Measurements from ENCODE around the gene JAKMIP3.

The JAKMIP3 gene

GRCh38 chr10:132096863-132097478 lies 31.2 kb downstream of the JAKMIP3 start:
- TF ChIP-seq ZNF565 (CRISPR knock-in tag; conservative IDR thresholded peaks at IDR 0.05; ENCODE audit: low read depth) = no peak
- TF ChIP-seq ZNF8 (CRISPR knock-in tag; IDR thresholded peaks at IDR 0.05) = no peak
- no peak for TF ChIP-seq CSDC2 (CRISPR knock-in tag; IDR thresholded peaks at IDR 0.05)
- TF ChIP-seq, protein P1, sequence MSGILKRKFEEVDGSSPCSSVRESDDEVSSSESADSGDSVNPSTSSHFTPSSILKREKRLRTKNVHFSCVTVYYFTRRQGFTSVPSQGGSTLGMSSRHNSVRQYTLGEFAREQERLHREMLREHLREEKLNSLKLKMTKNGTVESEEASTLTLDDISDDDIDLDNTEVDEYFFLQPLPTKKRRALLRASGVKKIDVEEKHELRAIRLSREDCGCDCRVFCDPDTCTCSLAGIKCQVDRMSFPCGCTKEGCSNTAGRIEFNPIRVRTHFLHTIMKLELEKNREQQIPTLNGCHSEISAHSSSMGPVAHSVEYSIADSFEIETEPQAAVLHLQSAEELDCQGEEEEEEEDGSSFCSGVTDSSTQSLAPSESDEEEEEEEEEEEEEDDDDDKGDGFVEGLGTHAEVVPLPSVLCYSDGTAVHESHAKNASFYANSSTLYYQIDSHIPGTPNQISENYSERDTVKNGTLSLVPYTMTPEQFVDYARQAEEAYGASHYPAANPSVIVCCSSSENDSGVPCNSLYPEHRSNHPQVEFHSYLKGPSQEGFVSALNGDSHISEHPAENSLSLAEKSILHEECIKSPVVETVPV (CRISPR knock-in tag; IDR thresholded peaks at IDR 0.05) = no peak
- TF ChIP-seq, protein P2, sequence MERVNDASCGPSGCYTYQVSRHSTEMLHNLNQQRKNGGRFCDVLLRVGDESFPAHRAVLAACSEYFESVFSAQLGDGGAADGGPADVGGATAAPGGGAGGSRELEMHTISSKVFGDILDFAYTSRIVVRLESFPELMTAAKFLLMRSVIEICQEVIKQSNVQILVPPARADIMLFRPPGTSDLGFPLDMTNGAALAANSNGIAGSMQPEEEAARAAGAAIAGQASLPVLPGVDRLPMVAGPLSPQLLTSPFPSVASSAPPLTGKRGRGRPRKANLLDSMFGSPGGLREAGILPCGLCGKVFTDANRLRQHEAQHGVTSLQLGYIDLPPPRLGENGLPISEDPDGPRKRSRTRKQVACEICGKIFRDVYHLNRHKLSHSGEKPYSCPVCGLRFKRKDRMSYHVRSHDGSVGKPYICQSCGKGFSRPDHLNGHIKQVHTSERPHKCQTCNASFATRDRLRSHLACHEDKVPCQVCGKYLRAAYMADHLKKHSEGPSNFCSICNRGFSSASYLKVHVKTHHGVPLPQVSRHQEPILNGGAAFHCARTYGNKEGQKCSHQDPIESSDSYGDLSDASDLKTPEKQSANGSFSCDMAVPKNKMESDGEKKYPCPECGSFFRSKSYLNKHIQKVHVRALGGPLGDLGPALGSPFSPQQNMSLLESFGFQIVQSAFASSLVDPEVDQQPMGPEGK (CRISPR knock-in tag; IDR thresholded peaks at IDR 0.05; ENCODE audit: borderline replicate concordance) = no peak
- no peak for TF ChIP-seq SNAI2 (CRISPR knock-in tag; IDR thresholded peaks at IDR 0.05)
- TF ChIP-seq BACH2 (CRISPR knock-in tag; IDR thresholded peaks at IDR 0.05; ENCODE audit: borderline replicate concordance) = no peak
- TF ChIP-seq OSR1 (CRISPR knock-in tag; IDR thresholded peaks at IDR 0.05) = no peak
- no peak for TF ChIP-seq ZC3H10 (CRISPR knock-in tag; IDR thresholded peaks at IDR 0.05)
- no peak for TF ChIP-seq ZFP3 (CRISPR knock-in tag; IDR thresholded peaks at IDR 0.05)
- TF ChIP-seq TOX (CRISPR knock-in tag; IDR thresholded peaks at IDR 0.05; ENCODE audit: borderline replicate concordance) = no peak
- TF ChIP-seq, protein P3, sequence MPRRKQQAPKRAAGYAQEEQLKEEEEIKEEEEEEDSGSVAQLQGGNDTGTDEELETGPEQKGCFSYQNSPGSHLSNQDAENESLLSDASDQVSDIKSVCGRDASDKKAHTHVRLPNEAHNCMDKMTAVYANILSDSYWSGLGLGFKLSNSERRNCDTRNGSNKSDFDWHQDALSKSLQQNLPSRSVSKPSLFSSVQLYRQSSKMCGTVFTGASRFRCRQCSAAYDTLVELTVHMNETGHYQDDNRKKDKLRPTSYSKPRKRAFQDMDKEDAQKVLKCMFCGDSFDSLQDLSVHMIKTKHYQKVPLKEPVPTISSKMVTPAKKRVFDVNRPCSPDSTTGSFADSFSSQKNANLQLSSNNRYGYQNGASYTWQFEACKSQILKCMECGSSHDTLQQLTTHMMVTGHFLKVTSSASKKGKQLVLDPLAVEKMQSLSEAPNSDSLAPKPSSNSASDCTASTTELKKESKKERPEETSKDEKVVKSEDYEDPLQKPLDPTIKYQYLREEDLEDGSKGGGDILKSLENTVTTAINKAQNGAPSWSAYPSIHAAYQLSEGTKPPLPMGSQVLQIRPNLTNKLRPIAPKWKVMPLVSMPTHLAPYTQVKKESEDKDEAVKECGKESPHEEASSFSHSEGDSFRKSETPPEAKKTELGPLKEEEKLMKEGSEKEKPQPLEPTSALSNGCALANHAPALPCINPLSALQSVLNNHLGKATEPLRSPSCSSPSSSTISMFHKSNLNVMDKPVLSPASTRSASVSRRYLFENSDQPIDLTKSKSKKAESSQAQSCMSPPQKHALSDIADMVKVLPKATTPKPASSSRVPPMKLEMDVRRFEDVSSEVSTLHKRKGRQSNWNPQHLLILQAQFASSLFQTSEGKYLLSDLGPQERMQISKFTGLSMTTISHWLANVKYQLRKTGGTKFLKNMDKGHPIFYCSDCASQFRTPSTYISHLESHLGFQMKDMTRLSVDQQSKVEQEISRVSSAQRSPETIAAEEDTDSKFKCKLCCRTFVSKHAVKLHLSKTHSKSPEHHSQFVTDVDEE (CRISPR knock-in tag; IDR thresholded peaks at IDR 0.05) = no peak
- no peak for TF ChIP-seq ARNTL (CRISPR knock-in tag; IDR thresholded peaks at IDR 0.05; ENCODE audit: borderline replicate concordance, low read depth)
- TF ChIP-seq ZFP30 (CRISPR knock-in tag; IDR thresholded peaks at IDR 0.05) = no peak
- TF ChIP-seq RARB (CRISPR knock-in tag; IDR thresholded peaks at IDR 0.05) = no peak

DNA sequence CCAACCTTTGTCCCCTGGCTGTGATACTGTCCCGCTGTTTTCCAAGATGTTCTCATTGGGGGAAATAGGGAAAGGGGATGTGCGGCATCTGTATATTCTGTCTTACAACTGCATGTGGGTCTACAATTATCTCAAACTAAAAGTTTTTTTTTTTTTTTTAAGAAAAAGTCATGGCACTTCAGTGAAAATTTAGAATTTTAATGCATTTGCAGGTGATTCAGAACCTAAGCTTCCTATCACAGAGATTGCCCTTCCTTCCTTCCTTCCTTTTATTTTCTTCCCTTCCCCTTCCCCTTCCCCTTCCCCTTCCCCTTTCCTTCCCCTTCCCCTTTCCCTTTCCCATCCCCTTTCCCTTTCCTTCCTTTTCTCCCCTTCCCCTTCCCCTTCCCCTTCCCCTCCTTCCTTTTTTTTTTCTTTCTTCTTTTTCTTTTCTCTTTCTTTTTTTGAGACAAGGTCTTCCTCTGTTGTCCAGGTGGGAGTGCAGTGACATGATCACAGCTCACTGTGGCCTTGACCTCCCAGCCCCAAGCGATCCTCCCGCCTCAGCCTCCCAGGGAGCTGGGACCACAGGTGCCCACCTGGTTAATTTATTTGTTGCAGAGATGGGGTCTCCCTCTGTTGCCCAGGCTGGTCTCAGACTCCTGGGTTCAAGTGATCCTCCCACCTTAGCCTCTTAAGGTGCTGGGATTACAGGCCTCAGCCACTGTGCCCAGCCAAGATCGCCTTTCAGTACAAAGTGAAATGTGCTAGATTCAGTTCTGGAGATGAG lies 32.0 kb downstream of the JAKMIP3 start:
- TF ChIP-seq GLIS3 (CRISPR knock-in tag; IDR thresholded peaks at IDR 0.05) = no peak
- TF ChIP-seq OSR1 (CRISPR knock-in tag; IDR thresholded peaks at IDR 0.05) = no peak
- TF ChIP-seq ARNTL (CRISPR knock-in tag; IDR thresholded peaks at IDR 0.05; ENCODE audit: borderline replicate concordance, low read depth) = no peak
- TF ChIP-seq ZNF565 (CRISPR knock-in tag; conservative IDR thresholded peaks at IDR 0.05; ENCODE audit: low read depth) = no peak
- TF ChIP-seq, protein P3 (CRISPR knock-in tag; IDR thresholded peaks at IDR 0.05) = no peak
- TF ChIP-seq, protein P4, sequence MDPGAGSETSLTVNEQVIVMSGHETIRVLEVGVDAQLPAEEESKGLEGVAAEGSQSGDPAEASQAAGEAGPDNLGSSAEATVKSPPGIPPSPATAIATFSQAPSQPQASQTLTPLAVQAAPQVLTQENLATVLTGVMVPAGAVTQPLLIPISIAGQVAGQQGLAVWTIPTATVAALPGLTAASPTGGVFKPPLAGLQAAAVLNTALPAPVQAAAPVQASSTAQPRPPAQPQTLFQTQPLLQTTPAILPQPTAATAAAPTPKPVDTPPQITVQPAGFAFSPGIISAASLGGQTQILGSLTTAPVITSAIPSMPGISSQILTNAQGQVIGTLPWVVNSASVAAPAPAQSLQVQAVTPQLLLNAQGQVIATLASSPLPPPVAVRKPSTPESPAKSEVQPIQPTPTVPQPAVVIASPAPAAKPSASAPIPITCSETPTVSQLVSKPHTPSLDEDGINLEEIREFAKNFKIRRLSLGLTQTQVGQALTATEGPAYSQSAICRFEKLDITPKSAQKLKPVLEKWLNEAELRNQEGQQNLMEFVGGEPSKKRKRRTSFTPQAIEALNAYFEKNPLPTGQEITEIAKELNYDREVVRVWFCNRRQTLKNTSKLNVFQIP (CRISPR knock-in tag; IDR thresholded peaks at IDR 0.05; ENCODE audit: borderline replicate concordance, low read depth) = no peak
- TF ChIP-seq ISL1 (CRISPR knock-in tag; IDR thresholded peaks at IDR 0.05) = no peak
- no peak for TF ChIP-seq RARB (CRISPR knock-in tag; IDR thresholded peaks at IDR 0.05)
- no peak for TF ChIP-seq PPARA (CRISPR knock-in tag; IDR thresholded peaks at IDR 0.05; ENCODE audit: borderline replicate concordance)

More at GRCh38 chr10:132096863-132097478, 31.2 kb downstream of the JAKMIP3 start:
- ATAC-seq = no peak

More for the DNA sequence above, 32.0 kb downstream of the JAKMIP3 start:
- ATAC-seq = no peak

All from SK-N-SH treated with all-trans-retinoic acid at 6 μM for 48 hours (cell line).